C1 segment of cervical spinal cord (tissue), 14 donors: ENCODE measurements around the gene DNASE1L3.

Experiments
- DNase-seq, 14 donors: peaks; one replicate each; lab custom pipeline; 2025; lab: John Stamatoyannopoulos, UW

The DNASE1L3 gene

GRCh38 chr3:58161435-58162398, 49.1 kb downstream of the DNASE1L3 start:
- DNase-seq: peak in 1 of 14 donors; percentile 12

GRCh38 chr3:58160399-58160798, 50.4 kb downstream of the DNASE1L3 start:
- no peak for DNase-seq

GRCh38 chr3:58158442-58159153, 52.2 kb downstream of the DNASE1L3 start:
- DNase-seq: no peak

- DNase-seq: no peak
These were observed 53.1 kb downstream of the DNASE1L3 start for GRCh38 chr3:58157700-58158099.

GRCh38 chr3:58155838-58156237, 54.9 kb downstream of the DNASE1L3 start:
- no peak for DNase-seq

- DNase-seq: peak in 5 of 14 donors; percentile 2 to 87 (median 26)
These were observed 55.9 kb downstream of the DNASE1L3 start for GRCh38 chr3:58154626-58155449.

- no peak for DNase-seq
These were observed 57.4 kb downstream of the DNASE1L3 start for GRCh38 chr3:58153371-58153770.

- DNase-seq: peak in 1 of 14 donors; percentile 35
These were observed 58.4 kb downstream of the DNASE1L3 start for GRCh38 chr3:58152225-58153015.

GRCh38 chr3:58151637-58152036, 59.1 kb downstream of the DNASE1L3 start:
- peak in 11 of 14 donors; percentile 3 to 63 (median 34) for DNase-seq

- no peak for DNase-seq
These were observed 60.0 kb downstream of the DNASE1L3 start for GRCh38 chr3:58150810-58151199.

- no peak for DNase-seq
These were observed 60.5 kb downstream of the DNASE1L3 start for GRCh38 chr3:58150130-58150809.

- DNase-seq: no peak
These were observed 62.7 kb downstream of the DNASE1L3 start for GRCh38 chr3:58148049-58148448.

- no peak for DNase-seq
These were observed 66.1 kb downstream of the DNASE1L3 start for GRCh38 chr3:58144478-58145325.

GRCh38 chr3:58143417-58144055, 67.2 kb downstream of the DNASE1L3 start:
- no peak for DNase-seq
